Natural killer cell (primary cell): ENCODE results near the gene PGLYRP4. TPM values are rescaled to one million over a fixed set of nuclear protein-coding genes. Genes with fewer than 3 reads are reported as not detected.

ENCODE experiments used
- ATAC-seq, 3 donors: fragments of 150-1000 bp in 2 of 3; fragments of 200-7000 bp in 1 of 3; cut with Tn5 transposase; 1 replicate in 1 of 3; 2 replicates in 2 of 3; pipeline ENCODE4 v1.10.0; 2021; ENCODE audit warnings: mild to moderate bottlenecking in 2 of 3, moderate library complexity in 2 of 3
- DNase-seq, 2 donors: peaks; one replicate each; pipeline versions ENCODE4 v3.0.0 to v3.0.0-alpha.2; 2013 to 2021; ENCODE audit warnings: mixed read lengths in 1 of 2
- H3K27ac ChIP-seq: one replicate; pipeline ENCODE4 v1.5.1; 2013; ENCODE audit warnings: mild to moderate bottlenecking, low read length
- H3K27me3 ChIP-seq: one replicate; pipeline ENCODE4 v1.6.1; 2013; ENCODE audit warnings: low read length; ENCODE audit not compliant: control insufficient read depth, insufficient read depth
- H3K36me3 ChIP-seq: one replicate; pipeline ENCODE4 v1.6.1; 2013; ENCODE audit warnings: low read length; ENCODE audit not compliant: control insufficient read depth, insufficient read depth
- H3K4me1 ChIP-seq: one replicate; pipeline ENCODE4 v1.6.1; 2013; ENCODE audit warnings: low read length; ENCODE audit not compliant: control insufficient read depth, insufficient read depth
- H3K4me3 ChIP-seq: one replicate; pipeline ENCODE4 v1.5.1; 2013; ENCODE audit warnings: low read length
- H3K9me3 ChIP-seq: one replicate; pipeline ENCODE4 v1.6.1; 2013; ENCODE audit warnings: low read length; ENCODE audit not compliant: control insufficient read depth, insufficient read depth
- H3K27ac Mint-ChIP-seq, 2 donors: one replicate each; pipeline ENCODE4 v1.8.0; 2022; ENCODE audit warnings: mild to moderate bottlenecking in 2 of 2, mixed read lengths in 2 of 2, moderate library complexity in 1 of 2
- H3K27me3 Mint-ChIP-seq, 2 donors: one replicate each; pipeline ENCODE4 v1.8.0; 2022; ENCODE audit warnings: low read depth in 2 of 2, mixed read lengths in 2 of 2
- H3K36me3 Mint-ChIP-seq: one replicate; pipeline ENCODE4 v1.8.0; 2022; ENCODE audit warnings: mixed read lengths
- H3K4me1 Mint-ChIP-seq, 2 donors: one replicate each; pipeline ENCODE4 v1.8.0; 2022; ENCODE audit warnings: mixed read lengths in 2 of 2
- H3K4me3 Mint-ChIP-seq: one replicate; pipeline ENCODE4 v1.8.0; 2022; ENCODE audit warnings: mild to moderate bottlenecking, moderate library complexity, mixed read lengths
- H3K9me3 Mint-ChIP-seq, 2 donors: one replicate each; pipeline ENCODE4 v1.8.0; 2022; ENCODE audit warnings: mixed read lengths in 2 of 2
- CTCF ChIP-seq: fragments of 200-600 bp; IDR thresholded peaks from one replicate; pipeline ENCODE4 v1.8.0; 2022; ENCODE audit warnings: antibody characterized with exemption
- WGBS: methylation state at CpG from one replicate; pipeline ENCODE4 v1.1.7; 2013; ENCODE audit warnings: missing lambda C conversion rate; ENCODE audit not compliant: insufficient coverage; 5-methylcytosine and 5-hydroxymethylcytosine counted together
- intact Hi-C: fragments of 100-400 bp; cut with micrococcal nuclease; formaldehyde crosslinking; loops from one replicate; pipeline ENCODE4 v1.14.2; 2022
- total RNA-seq, 4 donors: library from RNA; stranded (reverse); fragments of 120-200 nt in 1 of 4; gene quantifications; one replicate each; pipeline versions ENCODE4 v1.2.3 to v1.2.4, GENCODE V29; 2013 to 2022

Gene PGLYRP4
- total RNA-seq, 3 donors from 2014 or later (not counting 1 experiment from before 2014, with no cell fraction given), result not detected

- Mint-ChIP-seq H3K27me3 (peaks cover 14 to 18% of the 10 kb centered on the region in 2 donors), H3K4me1 (peaks cover 0 to 8% of the 10 kb centered on the region in 2 donors), H3K4me3 (no peak overlapping the region), H3K9me3 (no peaks in the 10 kb centered on the region), H3K36me3 (no peaks in the 10 kb centered on the region), H3K27ac (no peak overlapping the region)
- DNase-seq, result no peak
- no peak for ATAC-seq
- Histone ChIP-seq H3K27ac (no peak overlapping the region), H3K27me3 (no peaks in the 10 kb centered on the region), H3K9me3 (no peaks in the 10 kb centered on the region), H3K4me1 (peaks cover 6% of the 10 kb centered on the region), H3K4me3 (no peak overlapping the region), H3K36me3 (no peaks in the 10 kb centered on the region)
- no peak for TF ChIP-seq CTCF
- 87% methylated on average over 3 of the region's 3 CpGs for WGBS
- intact Hi-C loops, result no loop called here
These were observed 13.6 kb upstream of the PGLYRP4 start for GRCh38 chr1:153362187-153362775.

- Histone ChIP-seq H3K27ac (no peak overlapping the region), H3K9me3 (no peaks in the 10 kb centered on the region), H3K27me3 (no peaks in the 10 kb centered on the region), H3K4me1 (peaks cover 7% of the 10 kb centered on the region), H3K4me3 (no peak overlapping the region), H3K36me3 (no peaks in the 10 kb centered on the region)
- no peak overlapping the region for H3K27ac Mint-ChIP-seq
- ATAC-seq (no peak), DNase-seq (no peak)
- no peaks in the 10 kb centered on the region for H3K9me3 Mint-ChIP-seq
- no peak overlapping the region for H3K4me3 Mint-ChIP-seq
- peaks cover 0 to 8% of the 10 kb centered on the region in 2 donors for H3K4me1 Mint-ChIP-seq
- intact Hi-C loops, result no loop called here
- 80% methylated on average over 4 of the region's 4 CpGs for WGBS
- H3K27me3 Mint-ChIP-seq, result peaks cover 15 to 18% of the 10 kb centered on the region in 2 donors
- no peak for TF ChIP-seq CTCF
- H3K36me3 Mint-ChIP-seq, result no peaks in the 10 kb centered on the region
These were observed 13.0 kb upstream of the PGLYRP4 start for GRCh38 chr1:153361480-153362109.

- 81% methylated on average over 11 of the region's 11 CpGs for WGBS
- Mint-ChIP-seq H3K36me3 (no peaks in the 10 kb centered on the region), H3K27me3 (peaks cover 12 to 18% of the 10 kb centered on the region in 2 donors), H3K4me3 (no peak overlapping the region), H3K4me1 (peaks cover 0 to 8% of the 10 kb centered on the region in 2 donors), H3K9me3 (no peaks in the 10 kb centered on the region), H3K27ac (no peak overlapping the region)
- no peaks in the 10 kb centered on the region for H3K27me3 ChIP-seq
- H3K4me3 ChIP-seq, result no peak overlapping the region
- DNase-seq, result no peak
- H3K27ac ChIP-seq, result no peak overlapping the region
- intact Hi-C loops, result no loop called here
- H3K36me3 ChIP-seq, result no peaks in the 10 kb centered on the region
- H3K4me1 ChIP-seq, result peaks cover 7% of the 10 kb centered on the region
- no peaks in the 10 kb centered on the region for H3K9me3 ChIP-seq
- TF ChIP-seq CTCF, result no peak
- ATAC-seq, result peak in 1 of 3 donors; percentile 21
These were observed 12.2 kb upstream of the PGLYRP4 start for GRCh38 chr1:153360592-153361479.
